Measurements from ENCODE around the gene TMPRSS4.

DNA sequence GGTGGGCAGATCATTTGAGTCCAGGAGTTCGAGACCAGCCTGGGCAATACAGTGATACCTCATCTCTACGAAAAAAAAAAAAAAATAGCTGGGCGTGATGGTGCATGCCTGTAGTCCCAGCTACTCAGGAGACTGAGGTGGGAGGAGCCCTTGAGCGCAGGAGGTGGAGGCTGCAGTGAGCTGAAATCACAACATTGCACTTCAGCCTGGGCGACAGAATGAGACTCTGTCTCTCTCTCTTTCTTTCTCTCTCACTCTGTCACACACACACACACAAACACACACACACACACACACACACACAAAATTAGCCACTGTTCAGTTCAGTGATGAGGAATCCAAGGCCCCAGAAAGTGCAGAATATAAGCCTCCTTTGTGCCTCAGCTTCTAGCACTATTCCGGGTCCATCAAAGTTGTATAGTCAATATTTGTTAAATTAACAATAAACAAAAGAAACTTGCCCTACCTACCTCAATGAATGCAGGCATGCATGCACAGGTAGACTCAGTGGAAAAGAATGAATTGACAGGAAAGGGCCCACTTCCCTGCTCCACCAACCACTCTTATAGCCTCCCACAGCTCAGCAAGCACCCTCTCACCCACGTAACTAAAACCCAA is 13.8 kb downstream of the TMPRSS4 start:
- TF ChIP-seq, protein P1, sequence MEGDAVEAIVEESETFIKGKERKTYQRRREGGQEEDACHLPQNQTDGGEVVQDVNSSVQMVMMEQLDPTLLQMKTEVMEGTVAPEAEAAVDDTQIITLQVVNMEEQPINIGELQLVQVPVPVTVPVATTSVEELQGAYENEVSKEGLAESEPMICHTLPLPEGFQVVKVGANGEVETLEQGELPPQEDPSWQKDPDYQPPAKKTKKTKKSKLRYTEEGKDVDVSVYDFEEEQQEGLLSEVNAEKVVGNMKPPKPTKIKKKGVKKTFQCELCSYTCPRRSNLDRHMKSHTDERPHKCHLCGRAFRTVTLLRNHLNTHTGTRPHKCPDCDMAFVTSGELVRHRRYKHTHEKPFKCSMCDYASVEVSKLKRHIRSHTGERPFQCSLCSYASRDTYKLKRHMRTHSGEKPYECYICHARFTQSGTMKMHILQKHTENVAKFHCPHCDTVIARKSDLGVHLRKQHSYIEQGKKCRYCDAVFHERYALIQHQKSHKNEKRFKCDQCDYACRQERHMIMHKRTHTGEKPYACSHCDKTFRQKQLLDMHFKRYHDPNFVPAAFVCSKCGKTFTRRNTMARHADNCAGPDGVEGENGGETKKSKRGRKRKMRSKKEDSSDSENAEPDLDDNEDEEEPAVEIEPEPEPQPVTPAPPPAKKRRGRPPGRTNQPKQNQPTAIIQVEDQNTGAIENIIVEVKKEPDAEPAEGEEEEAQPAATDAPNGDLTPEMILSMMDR (IDR thresholded peaks at IDR 0.05): no peak
- TF ChIP-seq POLR2AphosphoS5 (IDR thresholded peaks at IDR 0.05; ENCODE audit: low read depth, low read length) (no peak), TCF7L2 (IDR thresholded peaks at IDR 0.05; ENCODE audit: low read depth, low read length) (no peak)
- TF ChIP-seq, protein P2, sequence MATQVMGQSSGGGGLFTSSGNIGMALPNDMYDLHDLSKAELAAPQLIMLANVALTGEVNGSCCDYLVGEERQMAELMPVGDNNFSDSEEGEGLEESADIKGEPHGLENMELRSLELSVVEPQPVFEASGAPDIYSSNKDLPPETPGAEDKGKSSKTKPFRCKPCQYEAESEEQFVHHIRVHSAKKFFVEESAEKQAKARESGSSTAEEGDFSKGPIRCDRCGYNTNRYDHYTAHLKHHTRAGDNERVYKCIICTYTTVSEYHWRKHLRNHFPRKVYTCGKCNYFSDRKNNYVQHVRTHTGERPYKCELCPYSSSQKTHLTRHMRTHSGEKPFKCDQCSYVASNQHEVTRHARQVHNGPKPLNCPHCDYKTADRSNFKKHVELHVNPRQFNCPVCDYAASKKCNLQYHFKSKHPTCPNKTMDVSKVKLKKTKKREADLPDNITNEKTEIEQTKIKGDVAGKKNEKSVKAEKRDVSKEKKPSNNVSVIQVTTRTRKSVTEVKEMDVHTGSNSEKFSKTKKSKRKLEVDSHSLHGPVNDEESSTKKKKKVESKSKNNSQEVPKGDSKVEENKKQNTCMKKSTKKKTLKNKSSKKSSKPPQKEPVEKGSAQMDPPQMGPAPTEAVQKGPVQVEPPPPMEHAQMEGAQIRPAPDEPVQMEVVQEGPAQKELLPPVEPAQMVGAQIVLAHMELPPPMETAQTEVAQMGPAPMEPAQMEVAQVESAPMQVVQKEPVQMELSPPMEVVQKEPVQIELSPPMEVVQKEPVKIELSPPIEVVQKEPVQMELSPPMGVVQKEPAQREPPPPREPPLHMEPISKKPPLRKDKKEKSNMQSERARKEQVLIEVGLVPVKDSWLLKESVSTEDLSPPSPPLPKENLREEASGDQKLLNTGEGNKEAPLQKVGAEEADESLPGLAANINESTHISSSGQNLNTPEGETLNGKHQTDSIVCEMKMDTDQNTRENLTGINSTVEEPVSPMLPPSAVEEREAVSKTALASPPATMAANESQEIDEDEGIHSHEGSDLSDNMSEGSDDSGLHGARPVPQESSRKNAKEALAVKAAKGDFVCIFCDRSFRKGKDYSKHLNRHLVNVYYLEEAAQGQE (IDR thresholded peaks at IDR 0.05; ENCODE audit: insufficient read depth in 1 of 2, low read depth in 2 of 2, low read length in 1 of 2): no peak

All from Panc1 (cell line).